GM12878 (cell line): ENCODE data around the gene ANP32B. TPM values are rescaled to one million over a fixed set of nuclear protein-coding genes. Genes with fewer than 3 reads are reported as not detected.

Source experiments
- ATAC-seq: fragments of 200-7000 bp; cut with Tn5 transposase; 3 replicates; pipeline ENCODE4 v1.9.1; 2020; ENCODE audit warnings: mild to moderate bottlenecking, moderate library complexity
- BruUV-seq: library from RNA; stranded (reverse); fragments of 400-500 nt; replicated peaks from 2 replicates; lab custom pipeline; 2021; lab: Mats Ljungman, UMichigan
- CTCF ChIA-PET: fragments of 300-600 bp; sonication (Branson Sonifier 250); formaldehyde crosslinking; extraction: SDS; loops from one replicate; lab custom pipeline; 2021; ENCODE audit warnings: inconsistent platforms; lab: Yijun Ruan, JAX
- POLR2A ChIA-PET: fragments of 350-600 bp; formaldehyde crosslinking; extraction: SDS; loops from one replicate; lab custom pipeline; 2021; ENCODE audit warnings: inconsistent platforms; lab: Charles Lee
- RAD21 ChIA-PET: fragments of 300-600 bp; sonication (Branson Sonifier 250); formaldehyde crosslinking; loops from one replicate; lab custom pipeline; 2023; ENCODE audit warnings: antibody characterized with exemption; ENCODE audit not compliant: unreplicated experiment; lab: Charles Lee
- SMC1A ChIA-PET: fragments of 300-600 bp; sonication (Branson Sonifier 250); formaldehyde crosslinking; loops from one replicate; lab custom pipeline; 2023; ENCODE audit not compliant: unreplicated experiment, uncharacterized antibody; lab: Charles Lee
- DNase-seq: peaks from one replicate; pipeline ENCODE4 v3.0.0-alpha.2; 2011; ENCODE audit warnings: low read depth, low spot score
- FAIRE-seq: peaks from 3 replicates; lab custom pipeline; 2011; peaks lifted over from hg19 to GRCh38; lab: Jason Lieb, UNC
- H2AFZ ChIP-seq: 2 replicates; pipeline ENCODE4 v1.6.0; 2011; ENCODE audit warnings: low read depth, low read length, control low read depth; ENCODE audit not compliant: control insufficient read depth
- H3K27ac ChIP-seq: 2 replicates; pipeline ENCODE4 v1.5.1; 2011; ENCODE audit warnings: control low read depth; ENCODE audit not compliant: control insufficient read depth, insufficient read depth
- H3K27me3 ChIP-seq, 2 experiments: replicated peaks in 1 of 2; 2 replicates each; pipeline versions ENCODE4 v1.6.0 to v1.6.1; 2011; ENCODE audit warnings: low read length in 1 of 2; ENCODE audit not compliant: control insufficient read depth in 2 of 2, insufficient read depth in 2 of 2
- H3K36me3 ChIP-seq, 2 experiments: 2 replicates each; pipeline ENCODE4 v1.5.1; 2011; ENCODE audit warnings: low read length in 1 of 2; ENCODE audit not compliant: control insufficient read depth in 2 of 2, insufficient read depth in 2 of 2
- H3K4me1 ChIP-seq: 2 replicates; pipeline ENCODE4 v1.6.1; 2011; ENCODE audit warnings: mild to moderate bottlenecking, low read length, moderate library complexity, mixed read lengths; ENCODE audit not compliant: control insufficient read depth, insufficient read depth
- H3K4me2 ChIP-seq: 2 replicates; pipeline ENCODE4 v1.6.0; 2011; ENCODE audit warnings: control low read depth; ENCODE audit not compliant: control insufficient read depth, insufficient read depth
- H3K4me3 ChIP-seq: fragments of 200-600 bp; sonication (generic); 2 replicates; pipeline ENCODE4 v1.5.1; 2016
- H3K79me2 ChIP-seq: 2 replicates; pipeline ENCODE4 v1.6.0; 2011; ENCODE audit warnings: low read length; ENCODE audit not compliant: control insufficient read depth, insufficient read depth
- H3K9ac ChIP-seq: 2 replicates; pipeline ENCODE4 v1.8.0; 2011; ENCODE audit warnings: low read length, control low read depth, mixed read lengths; ENCODE audit not compliant: control insufficient read depth, insufficient read depth
- H3K9me3 ChIP-seq: replicated peaks from 3 replicates; pipeline ENCODE4 v1.5.1; 2011; ENCODE audit warnings: mild to moderate bottlenecking, low read length; ENCODE audit not compliant: control insufficient read depth, insufficient read depth
- H4K20me1 ChIP-seq: 2 replicates; pipeline ENCODE4 v1.6.0; 2011; ENCODE audit not compliant: control insufficient read depth, insufficient read depth
- HDAC6 ChIP-seq: fragments of 200-600 bp; sonication (generic); IDR thresholded peaks from one replicate; pipeline ENCODE4 v1.8.0; 2017; ENCODE audit warnings: antibody characterized with exemption; ENCODE audit not compliant: unreplicated experiment
- MTA2 ChIP-seq: fragments of 450-650 bp; IDR thresholded peaks from 2 replicates; pipeline ENCODE4 v1.6.1; 2016; ENCODE audit warnings: low read depth, mild to moderate bottlenecking, moderate library complexity
- NFYA ChIP-seq: IDR thresholded peaks from 2 replicates; pipeline ENCODE4 v1.6.1; 2011; ENCODE audit warnings: low read depth, mild to moderate bottlenecking, low read length, improper control_type of control experiment, borderline replicate concordance
- WGBS: methylation state at CpG from one replicate; pipeline ENCODE4 v1.1.6; 2016; ENCODE audit warnings: low lambda C conversion rate; ENCODE audit not compliant: insufficient replicate concordance, insufficient coverage; ENCODE audit errors: missing lambda C conversion rate; 5-methylcytosine and 5-hydroxymethylcytosine counted together
- in situ Hi-C: fragments of 300-500 bp; cut with MboI; formaldehyde crosslinking; loops from 9 replicates; pipeline ENCODE4 v1.14.3; 2018; ENCODE audit warnings: mixed read lengths
- intact Hi-C: fragments of 100-400 bp; cut with micrococcal nuclease; formaldehyde crosslinking; loops from one replicate; pipeline ENCODE4 v1.14.2; 2022; ENCODE audit not compliant: unreplicated experiment
- polyA plus RNA-seq, 11 experiments: library from polyadenylated mRNA; depleted of rRNA in 4 of 11; unstranded in 6 of 11; stranded (reverse) in 5 of 11; fragments of >200 nt; fragmentation: Nextera tagmentation in 4 of 11; fragmentation: Illumina TruSeq in 1 of 11; extraction: Ambion mirVana in 4 of 11; extraction: Trizol in 1 of 11; gene quantifications; 1 replicate in 1 of 11; 2 replicates in 10 of 11; pipeline versions ENCODE4 v1.2.1 to v1.2.3, GENCODE V29; 2011 to 2016; ENCODE audit warnings: inconsistent platforms in 2 of 11, missing spikeins in 2 of 11, low read depth in 1 of 11
- total RNA-seq, 4 experiments: library from RNA; depleted of rRNA in 3 of 4; stranded (reverse); fragments of >200 nt in 3 of 4; fragmentation: Illumina TruSeq in 1 of 4; extraction: Trizol in 1 of 4; gene quantifications; 2 replicates each; pipeline versions ENCODE4 v1.2.1 to v1.2.3, GENCODE V29; 2013 to 2021
- TF ChIP-seq, protein P1 (sequence below), 3 experiments: IDR thresholded peaks in 2 of 3; conservative IDR thresholded peaks in 1 of 3; 2 replicates each; pipeline ENCODE4 v1.5.1; 2011; ENCODE audit warnings: low read depth in 3 of 3, low read length in 3 of 3, mild to moderate bottlenecking in 3 of 3, control low read depth in 2 of 3, moderate library complexity in 2 of 3, inconsistent platforms in 1 of 3, mixed read lengths in 1 of 3; ENCODE audit not compliant: control insufficient read depth in 2 of 3, insufficient read depth in 1 of 3; ENCODE audit errors: extremely low read depth in 1 of 3
- TF ChIP-seq, protein P2 (sequence below): fragments of 450-650 bp; IDR thresholded peaks from 2 replicates; pipeline ENCODE4 v1.6.1; 2016; ENCODE audit warnings: mild to moderate bottlenecking
- TF ChIP-seq, protein P3 (sequence below): fragments of 450-650 bp; formaldehyde crosslinking; IDR thresholded peaks from 2 replicates; pipeline ENCODE4 v1.4.0; 2020; ENCODE audit warnings: mild to moderate bottlenecking, moderate library complexity

Gene ANP32B
- total and polyA plus RNA-seq, 10 of the 15 experiments (the other 5 are each of a cell fraction or from before 2014, with no cell fraction given), result 24.5 to 419 (median 171) TPM

DNA sequence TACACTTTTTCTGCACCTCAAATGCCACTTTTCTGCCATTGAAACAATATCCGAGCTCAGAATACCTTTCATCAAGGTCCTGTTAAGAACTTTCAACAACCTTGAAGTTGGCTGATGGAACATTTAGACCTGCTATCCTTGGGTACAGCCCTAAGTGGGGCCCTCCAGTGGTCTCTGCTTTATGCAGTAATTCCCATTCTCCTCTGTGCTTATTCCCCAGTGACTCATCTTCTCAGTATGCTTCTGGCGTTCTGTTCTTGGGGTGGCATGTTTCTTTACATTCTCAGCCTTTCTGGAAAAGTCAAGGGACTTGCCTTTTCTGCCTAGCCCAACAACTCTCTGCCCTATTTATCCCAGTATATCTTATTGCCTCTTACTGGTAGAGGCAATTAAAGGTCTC lies 7.1 kb downstream of the ANP32B start:
- FAIRE-seq (no peak), DNase-seq (no peak), ATAC-seq (0 out of 3 replicates have a peak, but pooled peaks have one; percentile 3)
- WGBS, result 0% methylated on average over 2 of the region's 2 CpGs
- Histone ChIP-seq H2AFZ (no peak overlapping the region), H3K36me3 (peaks cover 1 to 12% of the 10 kb centered on the region in 2 experiments; a peak in 3 of 4 replicates), H3K27me3 (no peaks in the 10 kb centered on the region), H3K4me2 (peak overlapping the region; percentile 44), H3K4me3 (no peak overlapping the region), H3K79me2 (peaks cover 100% of the 10 kb centered on the region), H3K4me1 (peaks cover 31% of the 10 kb centered on the region), H4K20me1 (no peaks in the 10 kb centered on the region), H3K27ac (peak overlapping the region; percentile 35; the same call in 1 of the 2 replicates), H3K9ac (no peak overlapping the region), H3K9me3 (no peaks in the 10 kb centered on the region)
- CTCF ChIA-PET, result interaction anchor here (0.6 to 1.2 kb wide), 3 partner anchors 9 to 68 kb away, joined by 3 to 5 read pairs (median 4); partner anchors contain the start of gene TRMO
- RAD21 ChIA-PET, result no interaction called here
- POLR2A ChIA-PET, result no interaction called here
- intact Hi-C loops, result no loop called here
- SMC1A ChIA-PET, result interaction anchor here (1.0 kb wide), 1 partner anchor 9 kb away, joined by 4 read pairs; no protein-coding TSS in a partner anchor
- TF ChIP-seq, protein P1, sequence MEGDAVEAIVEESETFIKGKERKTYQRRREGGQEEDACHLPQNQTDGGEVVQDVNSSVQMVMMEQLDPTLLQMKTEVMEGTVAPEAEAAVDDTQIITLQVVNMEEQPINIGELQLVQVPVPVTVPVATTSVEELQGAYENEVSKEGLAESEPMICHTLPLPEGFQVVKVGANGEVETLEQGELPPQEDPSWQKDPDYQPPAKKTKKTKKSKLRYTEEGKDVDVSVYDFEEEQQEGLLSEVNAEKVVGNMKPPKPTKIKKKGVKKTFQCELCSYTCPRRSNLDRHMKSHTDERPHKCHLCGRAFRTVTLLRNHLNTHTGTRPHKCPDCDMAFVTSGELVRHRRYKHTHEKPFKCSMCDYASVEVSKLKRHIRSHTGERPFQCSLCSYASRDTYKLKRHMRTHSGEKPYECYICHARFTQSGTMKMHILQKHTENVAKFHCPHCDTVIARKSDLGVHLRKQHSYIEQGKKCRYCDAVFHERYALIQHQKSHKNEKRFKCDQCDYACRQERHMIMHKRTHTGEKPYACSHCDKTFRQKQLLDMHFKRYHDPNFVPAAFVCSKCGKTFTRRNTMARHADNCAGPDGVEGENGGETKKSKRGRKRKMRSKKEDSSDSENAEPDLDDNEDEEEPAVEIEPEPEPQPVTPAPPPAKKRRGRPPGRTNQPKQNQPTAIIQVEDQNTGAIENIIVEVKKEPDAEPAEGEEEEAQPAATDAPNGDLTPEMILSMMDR (IDR thresholded peaks at IDR 0.05 in 2 of 3, conservative IDR thresholded peaks at IDR 0.05 in 1 of 3; ENCODE audit: control insufficient read depth in 2 of 3, extremely low read depth in 1 of 3, insufficient read depth in 1 of 3, low read depth in 3 of 3, low read length in 3 of 3), result 0 out of 6 replicates have a peak, but pooled peaks of 1 of the 3 experiments have one; percentile 5
- TF ChIP-seq NFYA, result no peak
- no peak for TF ChIP-seq HDAC6
- no peak for TF ChIP-seq MTA2
- TF ChIP-seq, protein P2, sequence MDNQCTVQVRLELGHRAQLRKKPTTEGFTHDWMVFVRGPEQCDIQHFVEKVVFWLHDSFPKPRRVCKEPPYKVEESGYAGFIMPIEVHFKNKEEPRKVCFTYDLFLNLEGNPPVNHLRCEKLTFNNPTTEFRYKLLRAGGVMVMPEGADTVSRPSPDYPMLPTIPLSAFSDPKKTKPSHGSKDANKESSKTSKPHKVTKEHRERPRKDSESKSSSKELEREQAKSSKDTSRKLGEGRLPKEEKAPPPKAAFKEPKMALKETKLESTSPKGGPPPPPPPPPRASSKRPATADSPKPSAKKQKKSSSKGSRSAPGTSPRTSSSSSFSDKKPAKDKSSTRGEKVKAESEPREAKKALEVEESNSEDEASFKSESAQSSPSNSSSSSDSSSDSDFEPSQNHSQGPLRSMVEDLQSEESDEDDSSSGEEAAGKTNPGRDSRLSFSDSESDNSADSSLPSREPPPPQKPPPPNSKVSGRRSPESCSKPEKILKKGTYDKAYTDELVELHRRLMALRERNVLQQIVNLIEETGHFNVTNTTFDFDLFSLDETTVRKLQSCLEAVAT, result no peak
- TF ChIP-seq, protein P3, sequence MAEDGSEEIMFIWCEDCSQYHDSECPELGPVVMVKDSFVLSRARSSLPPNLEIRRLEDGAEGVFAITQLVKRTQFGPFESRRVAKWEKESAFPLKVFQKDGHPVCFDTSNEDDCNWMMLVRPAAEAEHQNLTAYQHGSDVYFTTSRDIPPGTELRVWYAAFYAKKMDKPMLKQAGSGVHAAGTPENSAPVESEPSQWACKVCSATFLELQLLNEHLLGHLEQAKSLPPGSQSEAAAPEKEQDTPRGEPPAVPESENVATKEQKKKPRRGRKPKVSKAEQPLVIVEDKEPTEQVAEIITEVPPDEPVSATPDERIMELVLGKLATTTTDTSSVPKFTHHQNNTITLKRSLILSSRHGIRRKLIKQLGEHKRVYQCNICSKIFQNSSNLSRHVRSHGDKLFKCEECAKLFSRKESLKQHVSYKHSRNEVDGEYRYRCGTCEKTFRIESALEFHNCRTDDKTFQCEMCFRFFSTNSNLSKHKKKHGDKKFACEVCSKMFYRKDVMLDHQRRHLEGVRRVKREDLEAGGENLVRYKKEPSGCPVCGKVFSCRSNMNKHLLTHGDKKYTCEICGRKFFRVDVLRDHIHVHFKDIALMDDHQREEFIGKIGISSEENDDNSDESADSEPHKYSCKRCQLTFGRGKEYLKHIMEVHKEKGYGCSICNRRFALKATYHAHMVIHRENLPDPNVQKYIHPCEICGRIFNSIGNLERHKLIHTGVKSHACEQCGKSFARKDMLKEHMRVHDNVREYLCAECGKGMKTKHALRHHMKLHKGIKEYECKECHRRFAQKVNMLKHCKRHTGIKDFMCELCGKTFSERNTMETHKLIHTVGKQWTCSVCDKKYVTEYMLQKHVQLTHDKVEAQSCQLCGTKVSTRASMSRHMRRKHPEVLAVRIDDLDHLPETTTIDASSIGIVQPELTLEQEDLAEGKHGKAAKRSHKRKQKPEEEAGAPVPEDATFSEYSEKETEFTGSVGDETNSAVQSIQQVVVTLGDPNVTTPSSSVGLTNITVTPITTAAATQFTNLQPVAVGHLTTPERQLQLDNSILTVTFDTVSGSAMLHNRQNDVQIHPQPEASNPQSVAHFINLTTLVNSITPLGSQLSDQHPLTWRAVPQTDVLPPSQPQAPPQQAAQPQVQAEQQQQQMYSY (CRISPR knock-in tag), result no peak
- TF ChIP-seq, all 136 proteins: peak for 1
- in situ Hi-C loops, result no loop called here
- no TSS peak for BruUV-seq
